Neural progenitor cell (in vitro differentiated cells): ENCODE results near the gene TRPC4. TPM values are rescaled to one million over a fixed set of nuclear protein-coding genes. Genes with fewer than 3 reads are reported as not detected.

Experiments
- DNase-seq: peaks from one replicate; pipeline ENCODE4 v3.0.0-alpha.2; 2016; ENCODE audit warnings: low spot score
- H2AFZ ChIP-seq: fragments of 200-600 bp; sonication (generic); replicated peaks from 2 replicates; pipeline ENCODE4 v1.6.1; 2016; ENCODE audit warnings: antibody characterized with exemption
- H3F3A ChIP-seq: fragments of 200-600 bp; sonication (generic); 2 replicates; pipeline ENCODE4 v1.6.1; 2016; ENCODE audit warnings: antibody characterized with exemption, low read depth
- H3K27ac ChIP-seq: fragments of 200-600 bp; sonication (generic); 2 replicates; pipeline ENCODE4 v1.5.1; 2016; ENCODE audit warnings: mild to moderate bottlenecking
- H3K27me3 ChIP-seq: fragments of 200-600 bp; sonication (generic); 2 replicates; pipeline ENCODE4 v1.6.1; 2016; ENCODE audit warnings: mild to moderate bottlenecking, moderate library complexity
- H3K36me3 ChIP-seq: fragments of 200-600 bp; sonication (generic); 2 replicates; pipeline ENCODE4 v1.5.1; 2016
- H3K4me1 ChIP-seq: fragments of 200-600 bp; sonication (generic); 2 replicates; pipeline ENCODE4 v1.6.1; 2016; ENCODE audit warnings: mixed run types
- H3K4me2 ChIP-seq: fragments of 200-600 bp; sonication (generic); 2 replicates; pipeline ENCODE4 v1.6.1; 2016
- H3K4me3 ChIP-seq: fragments of 200-600 bp; sonication (generic); 2 replicates; pipeline ENCODE4 v1.5.1; 2016
- H3K79me2 ChIP-seq: fragments of 200-600 bp; sonication (generic); 2 replicates; pipeline ENCODE4 v1.6.1; 2016; ENCODE audit warnings: low read depth
- H3K9ac ChIP-seq: fragments of 200-600 bp; sonication (generic); 2 replicates; pipeline ENCODE4 v1.6.1; 2016
- H3K9me3 ChIP-seq: fragments of 200-600 bp; sonication (generic); 2 replicates; pipeline ENCODE4 v1.5.1; 2016; ENCODE audit warnings: low read depth
- H4K20me1 ChIP-seq: fragments of 200-600 bp; sonication (generic); 2 replicates; pipeline ENCODE4 v1.6.1; 2016; ENCODE audit warnings: low read depth
- H3K27ac Mint-ChIP-seq: 3 replicates; pipeline ENCODE4 v1.8.0; 2021; ENCODE audit warnings: mixed read lengths
- H3K27me3 Mint-ChIP-seq: 2 replicates; pipeline ENCODE4 v1.8.0; 2022; ENCODE audit warnings: low read depth, mild to moderate bottlenecking, inconsistent platforms, moderate library complexity, mixed read lengths; ENCODE audit not compliant: insufficient read depth
- H3K36me3 Mint-ChIP-seq: 3 replicates; pipeline ENCODE4 v1.8.0; 2021; ENCODE audit warnings: mixed read lengths
- H3K4me1 Mint-ChIP-seq: 3 replicates; pipeline ENCODE4 v1.8.0; 2021; ENCODE audit warnings: mixed read lengths
- H3K4me3 Mint-ChIP-seq: 3 replicates; pipeline ENCODE4 v1.8.0; 2021; ENCODE audit warnings: mild to moderate bottlenecking, moderate library complexity, mixed read lengths
- H3K9me3 Mint-ChIP-seq: 3 replicates; pipeline ENCODE4 v1.8.0; 2020; ENCODE audit warnings: mixed read lengths
- EZH2 ChIP-seq: fragments of 200-600 bp; sonication (generic); IDR thresholded peaks from 2 replicates; pipeline ENCODE4 v1.6.1; 2017; ENCODE audit warnings: antibody characterized with exemption, mild to moderate bottlenecking, moderate library complexity
- EZH2phosphoT487 ChIP-seq: fragments of 200-600 bp; sonication (generic); IDR thresholded peaks from 2 replicates; pipeline ENCODE4 v1.6.1; 2017; ENCODE audit warnings: antibody characterized with exemption
- total RNA-seq: library from RNA; depleted of rRNA; stranded (reverse); fragments of >200 nt; gene quantifications from 2 replicates; pipeline ENCODE4 v1.2.3, GENCODE V29; 2015; ENCODE audit warnings: low replicate concordance
- TF ChIP-seq, protein P1 (sequence below): fragments of 200-600 bp; sonication (generic); IDR thresholded peaks from 2 replicates; pipeline ENCODE4 v1.5.1; 2017; ENCODE audit warnings: antibody characterized with exemption, mild to moderate bottlenecking

The TRPC4 gene
- total RNA-seq, 1 donor from 2014 or later = 21.1 TPM

DNA sequence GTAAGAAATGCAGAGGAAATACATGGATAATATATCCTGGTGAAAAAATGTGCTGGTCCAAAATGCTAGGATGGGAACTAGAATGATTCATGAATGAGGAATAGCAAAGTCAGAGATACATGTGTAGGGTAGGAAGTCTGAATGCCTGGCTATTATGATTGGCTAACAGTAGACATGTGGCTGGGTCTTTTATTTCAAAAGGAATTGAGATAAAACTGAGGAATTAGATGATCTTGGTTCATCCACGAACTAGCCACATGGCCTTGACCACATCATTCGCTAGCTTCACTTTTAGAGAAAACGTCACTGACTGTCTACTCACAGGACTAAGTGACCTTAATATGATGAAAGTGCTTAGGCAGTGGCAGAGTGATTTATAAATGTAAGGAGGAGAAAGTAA is 103.1 kb downstream of the TRPC4 start:
- H3F3A ChIP-seq = no peaks in the 10 kb centered on the region
- no peak overlapping the region for H2AFZ ChIP-seq
- H3K27me3 Mint-ChIP-seq = no peaks in the 10 kb centered on the region
- no peak overlapping the region for H3K4me2 ChIP-seq
- H3K9me3 Mint-ChIP-seq = no peaks in the 10 kb centered on the region
- H3K4me3 ChIP-seq = no peak overlapping the region
- TF ChIP-seq EZH2 (no peak), EZH2phosphoT487 (no peak)
- TF ChIP-seq, protein P1, sequence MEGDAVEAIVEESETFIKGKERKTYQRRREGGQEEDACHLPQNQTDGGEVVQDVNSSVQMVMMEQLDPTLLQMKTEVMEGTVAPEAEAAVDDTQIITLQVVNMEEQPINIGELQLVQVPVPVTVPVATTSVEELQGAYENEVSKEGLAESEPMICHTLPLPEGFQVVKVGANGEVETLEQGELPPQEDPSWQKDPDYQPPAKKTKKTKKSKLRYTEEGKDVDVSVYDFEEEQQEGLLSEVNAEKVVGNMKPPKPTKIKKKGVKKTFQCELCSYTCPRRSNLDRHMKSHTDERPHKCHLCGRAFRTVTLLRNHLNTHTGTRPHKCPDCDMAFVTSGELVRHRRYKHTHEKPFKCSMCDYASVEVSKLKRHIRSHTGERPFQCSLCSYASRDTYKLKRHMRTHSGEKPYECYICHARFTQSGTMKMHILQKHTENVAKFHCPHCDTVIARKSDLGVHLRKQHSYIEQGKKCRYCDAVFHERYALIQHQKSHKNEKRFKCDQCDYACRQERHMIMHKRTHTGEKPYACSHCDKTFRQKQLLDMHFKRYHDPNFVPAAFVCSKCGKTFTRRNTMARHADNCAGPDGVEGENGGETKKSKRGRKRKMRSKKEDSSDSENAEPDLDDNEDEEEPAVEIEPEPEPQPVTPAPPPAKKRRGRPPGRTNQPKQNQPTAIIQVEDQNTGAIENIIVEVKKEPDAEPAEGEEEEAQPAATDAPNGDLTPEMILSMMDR = no peak
- H3K4me1 ChIP-seq = no peaks in the 10 kb centered on the region
- no peak overlapping the region for H3K4me3 Mint-ChIP-seq
- no peaks in the 10 kb centered on the region for H3K36me3 Mint-ChIP-seq
- no peak overlapping the region for H3K27ac Mint-ChIP-seq
- H4K20me1 ChIP-seq = no peaks in the 10 kb centered on the region
- H3K27ac ChIP-seq = no peak overlapping the region
- no peak for DNase-seq
- H3K4me1 Mint-ChIP-seq = no peaks in the 10 kb centered on the region
- H3K27me3 ChIP-seq = no peaks in the 10 kb centered on the region
- H3K79me2 ChIP-seq = peaks cover 26% of the 10 kb centered on the region
- no peaks in the 10 kb centered on the region for H3K36me3 ChIP-seq
- H3K9ac ChIP-seq = no peak overlapping the region
- no peaks in the 10 kb centered on the region for H3K9me3 ChIP-seq

DNA sequence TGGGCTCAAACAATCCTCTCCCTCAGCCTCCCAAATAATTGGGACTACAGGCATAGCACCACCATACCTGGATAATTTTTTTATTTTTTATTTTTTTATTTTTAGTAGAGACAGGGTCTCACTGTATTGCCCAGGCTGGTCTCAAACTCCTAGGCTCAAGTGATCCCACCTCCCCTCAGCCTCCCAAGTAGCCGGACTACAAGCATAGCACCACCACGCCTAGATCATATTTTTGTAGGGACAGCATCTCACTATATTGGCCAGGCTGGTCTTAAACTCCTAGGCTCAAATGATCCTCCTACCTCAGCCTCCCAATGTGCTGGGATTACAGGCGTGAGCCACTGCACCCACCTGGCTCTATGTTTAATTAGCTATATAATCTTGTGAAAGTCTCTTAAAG is 114.2 kb downstream of the TRPC4 start:
- H3K27me3 ChIP-seq = no peaks in the 10 kb centered on the region
- no peak overlapping the region for H3K27ac ChIP-seq
- H3K9ac ChIP-seq = no peak overlapping the region
- Mint-ChIP-seq H3K4me3 (no peak overlapping the region), H3K4me1 (peaks cover 3% of the 10 kb centered on the region), H3K36me3 (peaks cover 9% of the 10 kb centered on the region), H3K27me3 (no peaks in the 10 kb centered on the region), H3K27ac (no peak overlapping the region), H3K9me3 (no peaks in the 10 kb centered on the region)
- no peak for DNase-seq
- H3K36me3 ChIP-seq = no peaks in the 10 kb centered on the region
- TF ChIP-seq EZH2 = no peak
- TF ChIP-seq, protein P1 = no peak
- TF ChIP-seq EZH2phosphoT487 = no peak
- peaks cover 30% of the 10 kb centered on the region for H3K4me1 ChIP-seq
- peaks cover 27% of the 10 kb centered on the region for H3K79me2 ChIP-seq
- H4K20me1 ChIP-seq = no peaks in the 10 kb centered on the region
- peaks cover 8% of the 10 kb centered on the region for H3F3A ChIP-seq
- H3K4me3 ChIP-seq = no peak overlapping the region
- H2AFZ ChIP-seq = no peak overlapping the region
- H3K9me3 ChIP-seq = no peaks in the 10 kb centered on the region
- H3K4me2 ChIP-seq = no peak overlapping the region

DNA sequence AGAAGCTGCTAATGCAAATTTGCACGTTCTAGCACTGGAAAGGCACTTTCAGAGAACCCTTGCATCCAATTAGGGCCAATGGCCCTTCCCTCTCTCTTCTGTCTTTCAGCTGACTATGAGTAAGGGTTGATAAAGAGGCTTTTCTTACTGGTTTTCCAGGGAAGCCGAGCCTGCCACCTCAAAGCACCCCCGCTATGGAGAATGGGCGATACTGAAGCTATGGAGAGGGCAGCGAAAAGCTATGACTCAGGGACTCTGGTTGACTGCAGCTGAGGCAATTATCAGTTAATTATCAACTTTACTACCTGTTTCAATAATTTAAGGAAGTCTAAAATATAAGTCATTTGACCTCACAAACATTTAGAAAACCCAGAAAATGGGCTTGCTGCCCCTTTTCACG is 115.8 kb downstream of the TRPC4 start:
- H4K20me1 ChIP-seq = no peaks in the 10 kb centered on the region
- no peak overlapping the region for H3K4me3 ChIP-seq
- H3K9ac ChIP-seq = no peak overlapping the region
- peaks cover 8% of the 10 kb centered on the region for H3F3A ChIP-seq
- DNase-seq = peak; percentile 52
- peaks cover 32% of the 10 kb centered on the region for H3K79me2 ChIP-seq
- peaks cover 30% of the 10 kb centered on the region for H3K4me1 ChIP-seq
- no peaks in the 10 kb centered on the region for H3K36me3 ChIP-seq
- Mint-ChIP-seq H3K9me3 (no peaks in the 10 kb centered on the region), H3K4me1 (peaks cover 3% of the 10 kb centered on the region), H3K27me3 (no peaks in the 10 kb centered on the region), H3K27ac (no peak overlapping the region), H3K36me3 (peaks cover 13% of the 10 kb centered on the region), H3K4me3 (no peak overlapping the region)
- TF ChIP-seq EZH2 (no peak), EZH2phosphoT487 (no peak)
- TF ChIP-seq, protein P1 = no peak
- peak overlapping the region; percentile 70 for H2AFZ ChIP-seq
- no peaks in the 10 kb centered on the region for H3K9me3 ChIP-seq
- H3K27me3 ChIP-seq = no peaks in the 10 kb centered on the region
- H3K4me2 ChIP-seq = peak overlapping the region; percentile 56
- H3K27ac ChIP-seq = peak overlapping the region; percentile 74

DNA sequence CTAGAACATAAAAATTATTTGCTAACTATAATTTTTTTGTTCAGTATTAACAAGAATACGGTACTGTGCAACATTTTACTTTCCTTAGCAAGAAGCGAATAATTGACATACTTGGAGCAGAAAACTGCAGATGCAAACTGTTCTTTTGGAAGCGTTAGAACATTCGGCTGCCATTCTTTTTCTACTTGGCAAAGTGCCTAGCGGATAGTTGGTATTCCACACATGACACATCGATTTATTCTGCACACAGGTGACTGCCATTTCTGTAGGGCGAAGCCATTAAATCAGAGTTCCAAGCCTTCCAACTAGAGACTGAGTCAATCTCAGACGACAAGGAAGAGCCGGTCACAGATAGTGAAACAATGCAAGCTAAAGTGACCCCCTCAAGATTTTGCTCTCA is 117.4 kb downstream of the TRPC4 start:
- Histone ChIP-seq H3F3A (peaks cover 8% of the 10 kb centered on the region), H3K4me2 (peak overlapping the region; percentile 43), H3K9ac (no peak overlapping the region), H2AFZ (no peak overlapping the region), H3K9me3 (no peaks in the 10 kb centered on the region), H3K4me1 (peaks cover 30% of the 10 kb centered on the region), H3K4me3 (no peak overlapping the region), H3K27me3 (no peaks in the 10 kb centered on the region), H3K27ac (peak overlapping the region; percentile 69), H4K20me1 (no peaks in the 10 kb centered on the region), H3K79me2 (peaks cover 32% of the 10 kb centered on the region), H3K36me3 (no peaks in the 10 kb centered on the region)
- H3K4me3 Mint-ChIP-seq = no peak overlapping the region
- peaks cover 3% of the 10 kb centered on the region for H3K4me1 Mint-ChIP-seq
- no peaks in the 10 kb centered on the region for H3K9me3 Mint-ChIP-seq
- H3K27me3 Mint-ChIP-seq = no peaks in the 10 kb centered on the region
- H3K27ac Mint-ChIP-seq = no peak overlapping the region
- DNase-seq = no peak
- H3K36me3 Mint-ChIP-seq = peaks cover 13% of the 10 kb centered on the region
- TF ChIP-seq EZH2phosphoT487 = no peak
- no peak for TF ChIP-seq EZH2
- TF ChIP-seq, protein P1 = no peak
